GM13977 (cell line): ENCODE data around the gene CD7.

ENCODE experiments used
- DNase-seq: peaks from one replicate; pipeline ENCODE4 v3.0.0; 2012; ENCODE audit warnings: low spot score
- CTCF ChIP-seq: IDR thresholded peaks from 2 replicates; pipeline ENCODE4 v1.5.1; 2012; ENCODE audit warnings: mild to moderate bottlenecking, control low read depth; ENCODE audit not compliant: insufficient read depth; ENCODE audit errors: extremely low read depth, missing control alignments
- in situ Hi-C: fragments of 300-500 bp; cut with MboI; formaldehyde crosslinking; loops from one replicate; pipeline ENCODE4 v1.12.0; 2022; ENCODE audit warnings: low sequenced_read_pairs, low pct_unique_long_range_greater_than_20kb, mixed read lengths, inconsistent platforms; ENCODE audit not compliant: unreplicated experiment

CD7 gene

GRCh38 chr17:82339634-82340580 lies 22.5 kb upstream of the CD7 start:
- no peak for DNase-seq
- TF ChIP-seq CTCF = no peak
- in situ Hi-C loops = no loop called here

GRCh38 chr17:82338858-82339633 lies 21.6 kb upstream of the CD7 start:
- in situ Hi-C loops = no loop called here
- no peak for DNase-seq

GRCh38 chr17:82334622-82335394 lies 17.4 kb upstream of the CD7 start:
- in situ Hi-C loops = no loop called here

More at GRCh38 chr17:82338858-82339633, 21.6 kb upstream of the CD7 start:
- no peak for TF ChIP-seq CTCF

GRCh38 chr17:82334204-82334621 lies 16.8 kb upstream of the CD7 start:
- DNase-seq = no peak
- in situ Hi-C loops = no loop called here
- no peak for TF ChIP-seq CTCF

More at GRCh38 chr17:82334622-82335394, 17.4 kb upstream of the CD7 start:
- no peak for DNase-seq
- no peak for TF ChIP-seq CTCF

GRCh38 chr17:82333279-82334171 lies 16.1 kb upstream of the CD7 start, which contains the start of gene SECTM1:
Gene SECTM1 (minus strand): TSS chr17:82333766. CDS start chr17:82327240, 6,526 bp downstream.
- no peak for DNase-seq
- no peak for TF ChIP-seq CTCF
- in situ Hi-C loops = no loop called here
